HL-60/S4 (cell line): ENCODE results near the gene FGF14.

Experiments
- in situ Hi-C: fragments of 300-500 bp; cut with MboI; formaldehyde crosslinking; loops from 2 replicates; pipeline ENCODE4 v1.14.3; 2022; ENCODE audit warnings: low sequenced_read_pairs

Gene FGF14

DNA sequence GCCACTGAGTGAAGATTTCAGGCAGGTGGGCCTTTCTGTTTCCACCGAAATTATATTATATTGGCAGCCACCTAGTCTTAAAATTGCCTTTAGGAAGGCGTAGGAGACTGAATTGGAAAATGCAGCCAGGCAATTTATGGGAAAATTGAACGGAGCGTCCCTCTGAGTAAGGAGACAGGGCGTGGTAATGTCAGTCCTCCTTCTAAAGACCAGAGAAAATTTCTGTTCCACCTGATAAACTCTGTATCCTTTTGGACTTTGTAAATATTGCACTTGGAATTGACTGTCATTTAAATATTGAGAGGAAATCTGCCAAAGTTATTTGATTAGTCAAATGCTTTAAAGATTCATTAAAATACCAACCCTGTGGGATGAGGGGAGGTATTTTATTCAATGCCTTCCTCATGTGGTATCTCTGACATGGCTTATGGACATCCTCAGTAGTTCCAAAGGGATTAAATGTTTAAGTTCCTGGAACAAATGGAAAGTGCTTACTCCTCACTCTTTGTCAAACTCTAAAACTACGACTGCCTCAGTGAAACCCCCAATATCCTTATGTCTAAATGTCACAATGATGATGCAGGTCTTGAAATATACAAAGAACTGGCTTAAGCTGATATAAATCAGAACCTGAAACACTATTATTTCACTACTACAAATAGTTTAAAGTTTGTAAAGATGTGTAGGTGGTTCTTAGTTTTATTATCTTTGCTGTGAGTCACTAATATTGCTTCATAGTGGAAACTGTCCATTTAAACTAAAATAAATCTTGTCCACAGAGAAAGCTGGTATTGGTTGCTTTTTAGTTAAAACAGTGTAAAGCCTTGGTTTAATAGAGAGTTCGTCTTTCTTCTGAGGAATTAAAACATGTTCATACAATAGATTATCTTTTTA is 203.2 kb downstream of the FGF14 start:
- in situ Hi-C loops = no loop called here

GRCh38 chr13:102197193-102197592 is 204.7 kb downstream of the FGF14 start:
- in situ Hi-C loops = no loop called here

DNA sequence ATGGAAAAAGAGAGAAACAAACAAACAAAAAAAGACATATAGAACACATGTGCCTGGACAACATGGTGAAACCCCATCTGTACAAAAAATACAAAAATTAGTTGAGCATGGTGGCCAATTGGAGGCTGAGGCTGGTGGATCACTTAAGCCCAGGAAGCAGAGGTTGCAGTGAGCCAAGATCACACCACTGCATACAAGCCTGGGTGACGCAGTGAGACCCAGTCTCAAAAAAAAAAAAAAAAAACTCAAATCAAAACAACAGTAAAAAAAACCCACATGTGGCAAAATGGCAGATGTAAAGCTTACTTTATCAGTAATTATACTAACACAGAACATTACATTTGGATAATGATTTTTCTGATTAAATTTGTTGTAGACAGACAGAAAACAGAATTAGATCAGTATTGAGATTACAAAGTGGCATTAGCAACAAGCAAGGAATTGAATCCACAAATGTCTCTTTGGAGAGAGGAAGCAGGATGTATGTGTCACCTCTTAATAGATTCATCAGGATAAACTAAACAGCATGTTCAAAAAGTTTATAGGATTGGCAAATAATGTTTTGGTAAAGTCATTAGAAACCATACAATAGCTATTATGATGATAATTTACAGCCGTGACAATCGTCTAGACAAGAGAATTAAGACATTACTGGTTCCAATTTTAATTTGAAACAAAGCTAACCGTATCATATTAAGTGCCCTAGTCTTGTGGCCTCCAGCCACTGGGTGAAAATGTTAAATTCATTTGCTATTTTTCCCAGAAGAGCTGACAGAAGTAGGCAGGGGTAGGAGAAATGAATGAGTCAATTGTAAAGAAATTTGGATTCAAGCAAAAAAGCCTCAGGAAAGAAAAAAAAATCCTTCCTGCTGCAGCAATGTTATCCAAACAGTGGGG is 206.0 kb downstream of the FGF14 start:
- in situ Hi-C loops = no loop called here

GRCh38 chr13:102192858-102193257 is 209.0 kb downstream of the FGF14 start:
- in situ Hi-C loops = no loop called here

DNA sequence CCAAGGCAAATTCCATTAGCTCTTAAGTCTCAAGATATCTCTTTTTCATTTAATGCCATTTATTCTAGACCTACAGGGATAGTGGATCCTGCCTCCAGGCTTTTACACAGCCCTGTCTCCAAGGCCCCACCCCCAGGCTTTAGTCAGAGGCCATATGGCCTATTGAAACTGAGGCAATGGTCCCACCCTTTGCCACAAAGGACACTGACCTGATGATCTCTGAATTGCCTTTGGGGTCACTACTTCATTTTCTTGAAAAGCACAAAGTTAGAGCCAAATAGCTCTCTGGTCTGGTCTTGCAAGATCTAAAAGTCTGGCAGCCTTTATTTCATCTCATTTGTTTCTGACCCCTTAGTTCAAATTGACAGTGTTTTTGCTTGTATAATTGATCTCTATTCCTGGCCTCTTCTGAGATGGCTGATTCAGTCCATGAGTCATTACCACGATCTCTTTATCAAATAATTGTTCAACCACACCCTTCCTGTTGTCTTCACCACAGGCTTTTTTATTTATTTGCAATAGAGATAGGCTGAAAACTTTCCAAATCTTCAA is 209.8 kb downstream of the FGF14 start:
- in situ Hi-C loops = no loop called here

GRCh38 chr13:102190930-102191329 is 210.9 kb downstream of the FGF14 start:
- in situ Hi-C loops = no loop called here

DNA sequence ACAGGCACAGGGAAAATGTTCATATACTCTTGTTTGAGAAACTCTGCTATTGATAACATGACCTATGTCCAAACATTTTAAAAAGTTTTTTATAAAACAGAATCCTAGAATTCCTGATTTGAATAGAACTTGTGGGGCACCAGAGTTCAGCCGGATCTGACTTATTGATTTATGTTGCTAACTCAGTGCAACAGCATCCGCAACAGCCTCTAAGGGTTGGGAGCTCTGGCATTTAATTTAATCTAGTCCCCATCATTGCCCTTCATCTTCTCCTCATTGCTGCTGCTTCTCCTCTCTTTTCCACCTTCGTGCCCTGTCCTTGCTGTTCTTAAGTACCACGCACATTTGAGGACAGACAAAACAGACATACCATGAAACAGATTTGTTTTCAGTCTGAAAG is 214.5 kb downstream of the FGF14 start:
- in situ Hi-C loops = no loop called here

- in situ Hi-C loops = no loop called here
These were observed 216.4 kb downstream of the FGF14 start for GRCh38 chr13:102185375-102185984.

GRCh38 chr13:102183509-102184182 is 218.2 kb downstream of the FGF14 start:
- in situ Hi-C loops = no loop called here

DNA sequence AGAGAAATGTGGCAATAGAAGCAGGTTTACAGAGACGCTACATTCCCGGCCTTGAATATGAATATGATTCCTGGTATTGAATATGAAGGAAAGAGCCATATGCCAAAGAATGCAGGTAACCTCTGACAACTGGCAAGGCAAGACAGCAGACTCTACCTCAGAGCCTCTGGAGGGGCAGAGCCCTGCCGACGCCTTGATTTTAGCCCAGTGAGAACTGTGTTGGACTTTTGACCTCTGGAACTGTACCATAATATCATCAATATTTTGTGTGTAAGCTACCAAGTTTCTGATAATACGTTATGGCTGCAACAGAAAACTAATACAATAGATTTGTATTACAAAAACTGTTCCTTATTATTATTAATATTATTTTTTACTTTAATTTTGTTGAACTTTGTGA is 219.7 kb downstream of the FGF14 start:
- in situ Hi-C loops = no loop called here

- in situ Hi-C loops = no loop called here
These were observed 224.4 kb downstream of the FGF14 start for GRCh38 chr13:102177431-102177830.

DNA sequence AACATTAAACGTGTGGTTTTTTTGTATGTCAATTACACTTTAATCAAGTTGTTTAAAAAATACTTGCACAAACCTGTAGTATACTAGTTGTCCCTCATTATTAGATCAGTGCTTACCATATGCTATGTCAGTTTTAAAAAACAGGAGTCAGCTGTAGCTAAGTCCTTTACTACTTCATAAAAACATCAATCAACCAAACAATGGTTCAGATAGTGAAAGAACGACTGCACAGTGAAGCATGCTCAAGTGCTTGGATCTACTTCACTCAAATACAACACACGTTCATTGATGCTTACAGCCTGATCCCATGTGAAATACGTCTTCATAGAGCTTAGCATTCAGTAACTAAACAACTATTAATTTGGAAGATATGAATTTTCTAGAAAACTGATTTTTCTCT is 225.0 kb downstream of the FGF14 start:
- in situ Hi-C loops = no loop called here

- in situ Hi-C loops = no loop called here
These were observed 229.4 kb downstream of the FGF14 start for GRCh38 chr13:102172406-102172805.

GRCh38 chr13:102170305-102170704 is 231.5 kb downstream of the FGF14 start:
- in situ Hi-C loops = no loop called here

- in situ Hi-C loops = no loop called here
These were observed 232.3 kb downstream of the FGF14 start for GRCh38 chr13:102169471-102170015.

DNA sequence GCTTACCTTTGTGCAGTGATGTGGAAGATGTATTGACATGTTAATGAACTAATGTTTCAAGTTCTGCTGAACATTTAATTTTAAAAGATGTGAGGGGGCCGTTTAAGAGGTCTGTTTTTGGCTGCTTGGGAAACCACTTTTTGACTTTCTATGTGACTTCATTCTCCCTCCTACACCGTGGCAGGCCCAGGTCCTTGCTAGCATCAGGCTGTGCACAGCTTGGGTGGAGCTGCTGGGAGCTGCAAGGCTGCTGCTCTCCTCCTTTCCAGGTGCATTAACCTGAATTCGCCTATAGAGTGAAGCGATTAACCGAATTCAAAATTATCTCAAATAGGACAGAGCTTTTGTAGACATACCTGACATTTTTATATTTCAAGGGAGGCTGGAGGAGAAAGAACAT is 249.1 kb downstream of the FGF14 start:
- in situ Hi-C loops = no loop called here

- in situ Hi-C loops = no loop called here
These were observed 254.5 kb downstream of the FGF14 start for GRCh38 chr13:102147353-102147752.

DNA sequence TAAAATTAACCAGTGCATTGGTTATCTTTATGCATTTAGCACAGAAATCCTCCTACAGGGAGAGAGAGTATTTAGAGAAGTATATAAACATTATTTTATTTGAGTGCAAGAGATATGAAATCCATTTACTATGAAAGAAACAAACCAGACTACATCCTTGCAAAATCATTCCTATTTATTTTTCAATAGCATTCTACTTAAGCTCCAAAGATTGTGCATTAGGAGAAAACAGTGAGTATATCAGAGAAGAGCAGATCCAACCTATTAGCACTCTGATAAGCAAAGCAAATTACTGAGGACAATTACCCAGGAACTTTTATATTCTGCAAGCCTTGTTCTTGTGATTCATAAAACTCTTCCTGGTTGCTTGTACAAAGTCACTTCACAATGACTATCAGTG is 256.1 kb downstream of the FGF14 start:
- in situ Hi-C loops = no loop called here

GRCh38 chr13:102142473-102142826 is 259.4 kb downstream of the FGF14 start:
- in situ Hi-C loops = no loop called here
